ENCODE data around the gene IGSF9B.
"Not testable (repeated sequence)": the region's sequence is repeated elsewhere in the genome, so short reads cannot be mapped to it uniquely, and the experiment has no call there.

GRCh38 chr11:134002338-134002737 lies 45.6 kb upstream of the IGSF9B start:
- not testable (repeated sequence) for TF ChIP-seq POLR2AphosphoS5 (IDR thresholded peaks at IDR 0.05)
- TF ChIP-seq, protein P1, sequence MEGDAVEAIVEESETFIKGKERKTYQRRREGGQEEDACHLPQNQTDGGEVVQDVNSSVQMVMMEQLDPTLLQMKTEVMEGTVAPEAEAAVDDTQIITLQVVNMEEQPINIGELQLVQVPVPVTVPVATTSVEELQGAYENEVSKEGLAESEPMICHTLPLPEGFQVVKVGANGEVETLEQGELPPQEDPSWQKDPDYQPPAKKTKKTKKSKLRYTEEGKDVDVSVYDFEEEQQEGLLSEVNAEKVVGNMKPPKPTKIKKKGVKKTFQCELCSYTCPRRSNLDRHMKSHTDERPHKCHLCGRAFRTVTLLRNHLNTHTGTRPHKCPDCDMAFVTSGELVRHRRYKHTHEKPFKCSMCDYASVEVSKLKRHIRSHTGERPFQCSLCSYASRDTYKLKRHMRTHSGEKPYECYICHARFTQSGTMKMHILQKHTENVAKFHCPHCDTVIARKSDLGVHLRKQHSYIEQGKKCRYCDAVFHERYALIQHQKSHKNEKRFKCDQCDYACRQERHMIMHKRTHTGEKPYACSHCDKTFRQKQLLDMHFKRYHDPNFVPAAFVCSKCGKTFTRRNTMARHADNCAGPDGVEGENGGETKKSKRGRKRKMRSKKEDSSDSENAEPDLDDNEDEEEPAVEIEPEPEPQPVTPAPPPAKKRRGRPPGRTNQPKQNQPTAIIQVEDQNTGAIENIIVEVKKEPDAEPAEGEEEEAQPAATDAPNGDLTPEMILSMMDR (IDR thresholded peaks at IDR 0.05) = not testable (repeated sequence)

All from prostate gland (tissue), 2 donors.